HG03095 (cell line): ENCODE results near the gene DNAJC25.
"Not testable (repeated sequence)": the region's sequence is repeated elsewhere in the genome, so short reads cannot be mapped to it uniquely, and the experiment has no call there.

Experiments used
- ATAC-seq: cut with Tn5 transposase; IDR thresholded peaks from one replicate; pipeline ENCODE4 v1.9.1; 2021; ENCODE audit warnings: moderate library complexity; ENCODE audit not compliant: unreplicated experiment

DNAJC25 gene

GRCh38 chr9:111631214-111631971 is at the start of gene DNAJC25:
Gene DNAJC25 (plus strand): TSS chr9:111631334. CDS start chr9:111631408, 74 bp downstream.
- peak; percentile 98 for ATAC-seq

DNA sequence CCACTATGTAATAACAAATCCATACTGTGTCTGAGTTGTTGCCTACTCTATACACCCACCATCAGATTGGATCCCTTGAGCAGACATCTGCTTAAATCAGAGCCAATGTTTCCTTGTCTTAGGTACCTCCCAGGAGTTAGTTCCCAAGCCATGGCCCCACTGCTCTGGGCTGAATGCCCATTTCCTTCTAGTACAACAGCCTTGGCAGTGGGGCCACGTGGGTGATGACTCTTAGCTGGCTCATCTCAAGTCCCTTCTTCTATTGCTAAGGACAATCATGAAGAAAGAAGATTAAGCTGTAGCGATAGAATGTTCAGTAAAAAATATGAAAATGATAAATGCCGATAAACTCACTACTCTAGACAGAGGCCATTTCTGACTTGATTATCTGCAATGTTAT is 48.2 kb upstream of the DNAJC25 start:
- ATAC-seq: no peak

- ATAC-seq: no peak
Observed at GRCh38 chr9:111586378-111586777, 44.8 kb upstream of the DNAJC25 start.

GRCh38 chr9:111588846-111589245 is 42.3 kb upstream of the DNAJC25 start:
- no peak for ATAC-seq

GRCh38 chr9:111597852-111598732 is 33.0 kb upstream of the DNAJC25 start:
- ATAC-seq: peak; percentile 63

DNA sequence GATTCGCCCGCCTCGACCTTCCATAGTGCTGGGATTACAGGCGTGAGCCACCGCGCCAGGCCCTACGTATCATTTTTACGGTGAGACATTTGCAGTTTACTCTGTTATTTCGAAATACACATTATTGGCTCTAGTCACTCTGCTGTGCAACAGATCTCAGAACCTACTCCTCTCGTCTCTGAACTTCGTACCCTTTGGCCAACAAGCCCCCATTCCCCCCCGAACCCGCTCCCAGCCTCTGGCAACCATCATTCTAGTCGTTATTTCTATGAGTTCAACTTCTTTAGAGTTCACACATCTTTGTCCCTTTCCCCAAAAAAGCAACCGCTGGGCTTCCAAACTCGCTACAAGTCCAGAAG is 32.4 kb upstream of the DNAJC25 start:
- no peak for ATAC-seq

GRCh38 chr9:111599092-111599954 is 31.8 kb upstream of the DNAJC25 start, which contains the start of gene PTGR1:
Gene PTGR1 (minus strand): TSS chr9:111599647. CDS start chr9:111597422, 2,225 bp downstream.
- no peak for ATAC-seq

DNA sequence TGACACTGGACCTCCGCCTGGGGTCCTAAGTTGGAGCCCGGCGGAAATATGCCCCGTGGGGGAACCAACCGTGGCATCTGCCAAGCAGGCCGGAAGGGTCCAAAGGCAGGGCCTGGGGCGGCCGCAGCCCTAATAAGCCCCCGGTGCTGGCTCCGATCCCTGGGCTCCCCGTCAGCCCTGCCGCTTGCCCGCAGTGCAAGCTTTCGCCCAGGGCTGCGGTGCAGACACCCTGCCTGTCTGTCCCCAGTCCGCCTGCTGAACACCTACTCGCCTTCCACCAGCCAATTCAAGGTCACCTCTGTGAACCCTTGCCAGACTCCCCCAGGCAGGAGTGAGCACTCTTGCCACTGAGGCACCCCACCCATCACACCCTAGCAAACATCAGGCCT is 31.2 kb upstream of the DNAJC25 start:
- ATAC-seq: no peak

DNA sequence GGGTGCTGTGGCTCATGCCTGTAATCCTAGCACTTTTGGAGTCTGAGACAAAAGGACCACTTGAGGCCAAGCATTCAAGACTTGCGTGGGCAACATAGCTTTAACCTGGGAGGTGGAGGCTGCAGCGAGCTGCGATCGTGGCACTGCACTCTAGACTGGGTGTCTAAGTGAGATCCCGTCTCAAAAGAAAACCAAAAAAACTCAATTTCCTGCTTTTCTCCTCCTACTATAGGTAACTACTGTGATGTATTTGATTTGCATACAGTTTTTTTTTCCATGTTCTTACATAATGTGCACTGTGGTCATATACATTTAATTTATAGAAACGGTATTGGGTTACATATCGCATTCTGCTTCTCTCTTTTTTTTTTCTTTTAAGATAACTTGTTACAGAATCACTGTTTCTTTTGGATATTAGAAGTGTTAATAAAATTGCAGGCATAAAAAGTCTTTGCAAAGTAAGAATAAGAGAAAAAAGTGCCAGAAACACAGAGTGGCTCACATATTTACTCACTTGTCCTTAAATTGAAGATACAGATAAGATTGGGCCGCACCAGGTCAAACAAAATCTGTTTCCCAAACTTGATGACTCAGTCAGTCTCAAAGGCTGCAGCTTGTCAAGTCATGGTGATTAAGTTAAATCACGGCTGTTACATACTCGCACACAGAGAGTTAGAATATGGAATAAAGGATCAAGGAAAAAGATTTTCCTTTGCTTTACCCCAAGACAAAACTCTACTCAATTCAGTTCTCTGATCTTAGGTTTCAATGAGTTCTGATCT is 29.7 kb upstream of the DNAJC25 start:
- no peak for ATAC-seq

GRCh38 chr9:111603041-111603440 is 28.1 kb upstream of the DNAJC25 start:
- ATAC-seq: no peak

DNA sequence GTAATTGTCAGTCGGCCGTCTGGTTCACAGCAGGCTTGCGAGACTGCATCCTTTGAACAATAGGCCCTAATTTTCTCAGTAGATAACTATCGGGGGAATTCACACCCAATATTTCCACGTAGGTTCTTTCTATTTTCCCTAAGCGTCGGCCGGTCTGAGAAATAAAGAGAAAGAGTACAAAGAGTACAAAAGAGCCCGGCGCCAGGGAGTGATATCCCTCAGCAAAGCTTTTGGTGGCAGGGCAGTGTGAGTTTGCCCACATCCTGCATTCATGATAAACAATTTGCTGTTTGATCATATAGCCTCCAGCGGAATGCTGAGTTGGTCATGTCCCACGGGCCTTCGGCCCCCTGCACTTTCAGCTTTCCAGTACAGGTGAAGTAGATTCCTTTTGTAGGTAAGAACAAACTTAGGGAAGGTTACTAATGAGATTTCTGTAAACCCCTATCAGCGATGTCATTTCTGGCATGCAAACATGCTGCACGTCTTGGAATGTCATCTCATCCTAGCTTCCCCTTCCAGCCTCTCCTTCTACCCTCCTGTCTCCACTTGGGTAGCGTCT is 27.0 kb upstream of the DNAJC25 start:
- no peak for ATAC-seq

- no peak for ATAC-seq
Observed at GRCh38 chr9:111605041-111605559, 26.0 kb upstream of the DNAJC25 start.

DNA sequence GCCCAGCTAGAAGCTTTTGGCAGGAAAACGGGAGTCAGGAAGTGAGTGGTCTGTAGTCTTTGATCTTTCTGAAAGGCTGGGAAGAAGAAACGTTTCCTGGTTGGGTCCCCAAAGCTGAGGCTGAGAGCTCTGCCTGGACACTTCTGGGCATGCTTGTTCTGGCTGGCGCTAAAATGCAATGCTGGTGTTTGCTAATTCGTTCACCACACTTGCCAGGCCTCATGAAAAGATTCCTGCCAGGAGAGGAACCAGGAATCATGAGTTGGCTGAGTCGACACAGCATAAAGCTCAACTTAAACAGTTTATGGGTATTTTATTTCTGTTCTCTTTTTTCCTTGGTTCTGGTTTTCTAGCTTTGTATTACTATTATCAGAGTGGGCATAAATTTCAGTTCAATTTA is 21.0 kb upstream of the DNAJC25 start:
- ATAC-seq: no peak

GRCh38 chr9:111610845-111611244 is 20.3 kb upstream of the DNAJC25 start:
- no peak for ATAC-seq

DNA sequence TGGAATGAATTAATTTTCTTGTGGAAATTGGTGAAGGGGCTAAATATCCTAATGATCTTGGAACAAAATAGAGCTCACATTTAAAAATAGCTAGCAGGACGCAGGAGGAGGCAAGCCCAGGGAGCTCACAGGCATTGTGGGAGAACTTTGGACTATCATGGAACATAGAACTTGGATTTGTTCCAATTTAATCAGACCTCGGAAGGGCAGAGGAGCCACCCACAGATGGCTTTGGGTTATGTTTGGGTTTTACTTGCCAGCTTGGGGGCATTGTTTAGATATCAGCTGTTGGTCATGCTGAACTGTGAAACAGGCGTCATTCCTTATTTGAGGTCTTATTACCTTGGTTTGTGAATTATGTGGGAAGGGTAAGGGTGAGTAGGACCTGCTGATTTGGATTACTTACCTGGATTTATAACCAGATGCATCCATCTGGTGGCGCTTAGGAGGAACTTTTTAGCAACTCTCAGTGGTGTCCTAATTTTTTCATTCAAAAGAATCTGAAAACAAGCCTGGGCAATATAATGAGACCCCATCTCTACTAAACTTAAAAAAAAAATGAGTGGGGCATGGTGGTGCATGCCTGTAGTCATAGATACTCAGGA is 17.6 kb upstream of the DNAJC25 start:
- ATAC-seq: no peak

DNA sequence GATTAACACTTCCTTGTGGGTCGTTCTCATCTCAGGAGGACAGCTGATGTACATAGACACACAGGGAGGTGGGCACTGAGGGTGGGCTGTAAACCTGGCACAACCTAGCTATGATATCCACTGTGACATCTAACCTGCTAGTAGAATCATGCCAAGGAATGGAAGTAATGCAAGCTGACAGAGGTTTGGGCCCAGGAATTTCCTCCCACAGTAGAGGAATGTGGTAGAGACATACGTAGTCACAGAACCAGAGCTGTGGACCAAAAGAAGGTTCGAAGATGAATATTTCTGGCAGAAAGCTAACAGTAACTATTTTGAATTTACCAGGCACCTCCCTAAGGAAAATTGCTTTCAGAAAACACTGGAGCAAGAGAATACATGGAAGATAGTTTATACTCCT is 15.2 kb upstream of the DNAJC25 start:
- ATAC-seq: no peak

GRCh38 chr9:111617349-111617748 is 13.8 kb upstream of the DNAJC25 start:
- not testable (repeated sequence) for ATAC-seq

- ATAC-seq: no peak
Observed at GRCh38 chr9:111621895-111622480, 9.1 kb upstream of the DNAJC25 start.

DNA sequence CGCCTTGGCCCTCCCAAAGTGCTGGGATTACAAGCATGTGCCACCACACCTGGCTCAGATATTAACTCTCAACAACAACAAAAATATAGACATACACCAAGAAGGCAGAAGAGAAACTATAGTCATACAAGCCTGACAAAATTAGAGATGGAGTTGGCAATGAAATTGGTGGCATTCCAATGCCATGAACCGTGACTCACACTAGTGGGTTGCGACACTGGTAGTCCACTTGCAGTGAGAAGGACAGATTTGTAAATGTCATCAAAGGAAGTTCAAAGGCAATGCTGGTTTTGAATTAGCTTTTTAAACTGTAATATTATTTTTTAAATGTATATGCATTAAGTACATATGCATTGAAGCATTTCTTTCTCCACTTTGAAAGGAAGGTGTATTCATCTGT is 8.5 kb upstream of the DNAJC25 start:
- no peak for ATAC-seq
